COLO668 (cell line): ENCODE results near the gene MYPN.
"Not testable (repeated sequence)": the region's sequence is repeated elsewhere in the genome, so short reads cannot be mapped to it uniquely, and the experiment has no call there.

Experiments used
- DNase-seq: peaks from one replicate; lab custom pipeline; 2025; ENCODE audit not compliant: unreplicated experiment; lab: John Stamatoyannopoulos, UW

Gene MYPN

DNA sequence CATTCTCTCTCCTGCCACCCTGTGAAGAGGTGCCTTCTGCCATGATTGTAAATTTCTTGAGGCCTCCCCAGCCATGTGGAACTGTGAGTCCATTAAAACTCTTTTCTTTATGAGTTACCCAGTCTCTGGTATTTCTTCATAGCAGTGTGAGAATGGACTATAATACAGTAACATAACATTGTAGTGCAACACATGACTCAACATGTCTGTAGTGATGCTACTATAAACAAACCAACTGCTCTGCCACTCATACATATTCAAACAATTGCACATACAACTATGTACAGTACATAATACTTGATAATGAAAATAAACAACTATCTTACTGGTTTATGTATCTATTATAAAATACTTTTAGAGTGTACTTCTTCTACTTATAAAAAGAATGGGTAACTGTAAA is 115.5 kb downstream of the MYPN start:
- no peak for DNase-seq

DNA sequence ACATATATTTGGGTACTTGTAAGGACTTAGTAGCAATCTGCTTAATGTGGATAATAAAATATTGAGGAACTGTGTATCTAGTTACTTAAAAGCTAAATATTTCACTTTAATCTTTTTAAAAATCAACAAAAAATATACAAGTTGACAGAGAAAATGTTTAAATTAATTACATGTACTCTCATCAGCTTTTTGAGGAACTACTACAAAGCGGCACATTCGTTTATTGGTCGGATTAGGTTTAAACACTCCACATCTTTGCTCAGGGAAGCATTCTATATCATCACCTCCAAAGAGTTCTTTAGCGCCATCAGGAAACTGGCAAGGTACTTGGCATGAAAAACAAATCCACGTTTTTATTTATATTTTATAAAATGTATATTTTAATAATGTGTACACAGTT is 121.0 kb downstream of the MYPN start:
- DNase-seq: no peak

DNA sequence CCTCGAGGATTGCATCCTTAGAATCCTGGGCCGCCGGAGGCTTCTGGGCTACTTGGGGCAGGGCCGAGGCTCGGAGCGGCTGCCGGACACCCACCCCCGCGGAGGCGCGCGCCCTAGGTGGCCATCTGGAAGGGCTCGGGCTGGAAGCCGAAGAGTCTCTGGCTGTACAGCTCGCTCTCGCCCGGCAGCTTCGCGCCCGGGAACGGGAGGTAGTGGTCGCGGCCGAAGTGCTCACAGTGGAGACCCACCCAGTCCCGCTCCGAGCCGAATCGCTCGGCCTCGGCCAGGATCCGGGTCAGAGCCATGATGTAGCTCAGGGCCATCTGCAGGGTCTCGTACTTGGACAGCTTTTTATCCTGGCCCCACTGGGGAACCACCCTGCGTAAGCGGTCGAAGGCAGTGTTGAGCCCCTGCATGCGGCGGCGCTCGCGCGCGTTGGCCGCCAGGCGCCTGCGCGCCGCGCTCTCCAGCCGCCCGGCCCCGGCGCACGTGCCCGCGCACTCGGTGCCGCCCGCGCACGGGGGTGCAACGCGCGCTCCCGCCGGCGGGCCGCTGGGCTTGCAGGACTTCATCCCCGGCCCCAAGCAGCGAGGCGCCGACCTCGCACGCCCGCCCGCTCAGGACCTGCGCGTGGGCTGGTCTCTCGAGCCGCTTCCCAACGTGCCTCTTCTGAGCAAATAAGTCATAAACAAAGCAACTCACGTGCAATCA is 122.0 kb downstream of the MYPN start:
- peak; percentile 81 for DNase-seq

DNA sequence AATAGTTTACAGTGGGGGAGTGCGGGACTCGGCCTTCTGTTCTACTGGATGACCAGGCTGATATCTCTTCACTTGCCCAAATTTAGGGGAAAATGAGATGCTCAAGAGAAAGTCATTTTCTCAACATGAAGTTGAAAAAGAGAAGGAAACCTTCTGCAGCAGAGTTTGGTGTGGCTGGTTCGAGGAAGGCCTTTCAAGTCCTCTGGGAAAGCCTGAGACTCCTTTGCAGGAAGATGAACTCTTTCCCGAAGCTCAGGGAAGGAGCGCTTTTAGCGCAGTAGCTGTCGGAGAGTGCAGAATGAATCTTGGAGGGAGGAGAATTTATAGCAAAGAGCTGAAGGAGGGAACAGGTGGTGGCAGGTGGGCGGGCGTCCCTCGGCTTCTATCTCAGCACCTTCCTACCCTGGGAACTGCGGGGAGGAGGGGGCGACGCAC is 122.5 kb downstream of the MYPN start, which contains the start of gene ATOH7:
Gene ATOH7 (minus strand): TSS at position 297 of the 435 bp plus-strand sequence. CDS start 436 bp downstream, outside the sequence.
- no peak for DNase-seq

- DNase-seq: no peak
Measured at GRCh38 chr10:68233046-68233445, 123.8 kb downstream of the MYPN start.

DNA sequence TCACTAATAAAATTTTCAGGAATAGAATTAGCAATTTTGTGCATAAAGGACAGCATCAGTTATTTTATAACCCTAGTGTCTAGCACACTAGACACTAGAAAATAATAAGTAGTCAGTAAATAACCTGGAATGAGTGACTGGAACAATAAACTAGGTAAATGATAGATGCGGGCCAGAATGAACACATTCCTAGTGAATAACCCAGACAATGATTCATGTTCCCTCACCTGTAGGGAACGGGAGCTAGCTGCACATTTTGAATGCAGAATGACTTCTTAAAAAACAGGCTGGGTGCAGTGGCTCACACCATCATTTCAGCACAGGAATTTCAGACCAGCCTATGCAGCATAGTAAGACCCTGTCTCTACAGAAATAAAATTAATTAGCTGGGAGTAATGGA is 125.8 kb downstream of the MYPN start:
- DNase-seq: no peak

- DNase-seq: no peak
Measured at GRCh38 chr10:68235581-68235980, 126.3 kb downstream of the MYPN start.

GRCh38 chr10:68237173-68237572 is 127.9 kb downstream of the MYPN start:
- DNase-seq: no peak

DNA sequence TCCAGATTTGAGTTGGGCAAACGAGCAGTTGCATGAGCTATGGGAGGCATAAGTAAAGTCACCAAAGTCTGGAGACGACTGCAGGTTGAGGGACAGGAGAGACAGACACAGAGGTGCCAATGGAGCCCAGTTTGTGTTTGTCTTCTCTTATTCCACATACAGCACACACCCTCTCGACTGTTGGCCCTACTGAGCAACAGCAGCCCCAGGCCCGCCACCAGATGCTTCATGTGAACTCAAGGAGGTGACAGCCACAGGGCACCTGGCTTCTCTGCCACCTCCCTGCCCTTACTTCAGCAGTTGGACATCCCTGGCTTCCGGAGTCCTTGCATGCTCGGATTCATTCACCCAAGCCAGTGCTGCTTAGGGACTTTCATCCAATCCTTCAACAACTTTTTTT is 129.1 kb downstream of the MYPN start:
- DNase-seq: no peak

- DNase-seq: no peak
Measured at GRCh38 chr10:68239069-68239468, 129.8 kb downstream of the MYPN start.

GRCh38 chr10:68239596-68240150 is 130.4 kb downstream of the MYPN start:
- DNase-seq: no peak

GRCh38 chr10:68242051-68242450 is 132.8 kb downstream of the MYPN start:
- no peak for DNase-seq

GRCh38 chr10:68246397-68246796 is 137.1 kb downstream of the MYPN start:
- DNase-seq: not testable (repeated sequence)

GRCh38 chr10:68247931-68248330 is 138.6 kb downstream of the MYPN start:
- DNase-seq: no peak

GRCh38 chr10:68249297-68249696 is 140.0 kb downstream of the MYPN start:
- no peak for DNase-seq

- DNase-seq: no peak
Measured at GRCh38 chr10:68251151-68251550, 141.9 kb downstream of the MYPN start.

DNA sequence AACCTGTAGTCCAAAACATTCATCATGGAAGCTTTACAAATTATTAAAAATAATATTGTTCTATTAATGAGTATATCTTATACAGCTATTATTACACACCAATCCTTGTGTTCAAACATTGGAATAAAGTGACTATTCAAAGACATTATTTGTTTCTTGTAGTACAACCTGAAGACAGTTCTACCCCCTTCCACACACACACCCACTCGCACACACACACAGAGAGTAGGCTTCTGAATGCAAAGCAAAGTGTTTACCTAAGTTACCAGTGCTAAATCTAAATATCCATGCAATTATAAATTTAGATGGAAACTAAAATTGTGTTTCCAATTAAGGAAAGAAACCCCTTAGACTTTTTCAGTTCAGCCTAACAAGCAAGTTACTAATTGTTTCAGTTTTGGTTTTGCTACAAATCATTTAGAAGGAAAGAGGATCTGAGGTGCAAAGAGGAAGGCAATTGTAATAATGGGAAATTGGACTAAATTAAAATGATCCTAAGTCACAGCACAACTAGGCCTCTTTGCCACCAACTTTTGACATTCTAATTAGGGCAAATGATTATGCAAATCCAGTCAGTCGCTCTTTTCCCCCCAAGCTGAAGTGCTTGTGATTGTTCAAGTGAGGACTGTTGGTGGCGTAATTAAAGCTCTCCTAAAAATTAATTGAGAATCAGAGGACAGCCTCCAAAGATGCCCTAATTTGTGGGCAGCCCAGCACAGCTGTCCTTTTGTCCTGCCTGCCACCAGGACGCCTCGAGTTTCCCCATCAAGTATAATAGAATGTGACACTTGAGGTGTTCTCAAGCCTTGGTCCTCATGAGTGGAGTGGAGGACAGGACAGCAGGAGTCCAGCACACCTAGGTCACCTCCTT is 142.6 kb downstream of the MYPN start:
- no peak for DNase-seq

GRCh38 chr10:68253346-68253745 is 144.1 kb downstream of the MYPN start:
- no peak for DNase-seq

GRCh38 chr10:68261132-68261856 is 152.0 kb downstream of the MYPN start:
- DNase-seq: no peak
